ENCODE data around the gene EPS8L3.

EPS8L3 gene

DNA sequence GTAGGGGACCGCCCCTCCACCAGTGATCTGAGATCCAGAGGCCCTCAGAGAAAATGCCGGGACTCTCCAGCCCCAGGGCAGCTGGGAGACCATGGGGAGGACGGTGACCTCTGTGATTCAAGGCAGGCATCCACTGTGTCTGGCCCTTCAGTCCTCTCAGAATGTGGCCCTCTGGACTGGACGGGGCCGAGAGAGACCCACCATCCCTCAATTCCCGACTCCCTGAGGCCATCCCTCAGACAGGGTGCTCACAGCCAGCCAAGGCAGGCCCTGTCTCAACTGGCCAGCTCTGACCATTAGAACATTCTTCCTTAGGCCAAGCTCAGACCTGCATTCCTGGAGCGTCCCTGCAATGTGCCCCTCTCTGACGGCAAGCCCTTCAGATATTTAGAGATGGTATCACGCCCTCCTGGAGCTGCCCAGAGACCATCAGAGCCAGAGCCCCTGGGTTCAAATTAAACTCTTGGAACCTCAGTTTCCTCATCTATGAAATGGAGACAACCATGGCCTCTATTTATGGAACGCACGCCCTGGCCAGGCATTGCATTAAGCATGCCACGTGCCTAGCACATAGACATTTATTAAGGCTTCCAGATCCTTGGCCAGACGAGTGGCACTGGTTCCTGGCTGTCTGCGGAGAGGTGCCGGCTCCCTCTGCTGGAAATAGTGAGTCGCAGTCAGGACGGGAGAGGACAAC, 9.6 kb upstream of the EPS8L3 start:
- Histone ChIP-seq H3K36me3 (ENCODE audit: low read depth) (no peaks in the 10 kb centered on the region), H3K9me3 (ENCODE audit: severe bottlenecking) (no peaks in the 10 kb centered on the region), H3K27ac (ENCODE audit: poor library complexity, severe bottlenecking) (no peak overlapping the region), H3K4me3 (ENCODE audit: severe bottlenecking) (no peak overlapping the region), H3K4me1 (ENCODE audit: insufficient read depth, poor library complexity, severe bottlenecking) (no peaks in the 10 kb centered on the region), H3K27me3 (ENCODE audit: insufficient read depth, poor library complexity, severe bottlenecking) (no peaks in the 10 kb centered on the region)
- DNase-seq (ENCODE audit: low spot score), result peak; percentile 77
- ATAC-seq (ENCODE audit: low read depth), result peak; percentile 87
- TF ChIP-seq, protein P1, sequence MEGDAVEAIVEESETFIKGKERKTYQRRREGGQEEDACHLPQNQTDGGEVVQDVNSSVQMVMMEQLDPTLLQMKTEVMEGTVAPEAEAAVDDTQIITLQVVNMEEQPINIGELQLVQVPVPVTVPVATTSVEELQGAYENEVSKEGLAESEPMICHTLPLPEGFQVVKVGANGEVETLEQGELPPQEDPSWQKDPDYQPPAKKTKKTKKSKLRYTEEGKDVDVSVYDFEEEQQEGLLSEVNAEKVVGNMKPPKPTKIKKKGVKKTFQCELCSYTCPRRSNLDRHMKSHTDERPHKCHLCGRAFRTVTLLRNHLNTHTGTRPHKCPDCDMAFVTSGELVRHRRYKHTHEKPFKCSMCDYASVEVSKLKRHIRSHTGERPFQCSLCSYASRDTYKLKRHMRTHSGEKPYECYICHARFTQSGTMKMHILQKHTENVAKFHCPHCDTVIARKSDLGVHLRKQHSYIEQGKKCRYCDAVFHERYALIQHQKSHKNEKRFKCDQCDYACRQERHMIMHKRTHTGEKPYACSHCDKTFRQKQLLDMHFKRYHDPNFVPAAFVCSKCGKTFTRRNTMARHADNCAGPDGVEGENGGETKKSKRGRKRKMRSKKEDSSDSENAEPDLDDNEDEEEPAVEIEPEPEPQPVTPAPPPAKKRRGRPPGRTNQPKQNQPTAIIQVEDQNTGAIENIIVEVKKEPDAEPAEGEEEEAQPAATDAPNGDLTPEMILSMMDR (IDR thresholded peaks at IDR 0.05; ENCODE audit: poor library complexity, severe bottlenecking), result peak; percentile 92

DNA sequence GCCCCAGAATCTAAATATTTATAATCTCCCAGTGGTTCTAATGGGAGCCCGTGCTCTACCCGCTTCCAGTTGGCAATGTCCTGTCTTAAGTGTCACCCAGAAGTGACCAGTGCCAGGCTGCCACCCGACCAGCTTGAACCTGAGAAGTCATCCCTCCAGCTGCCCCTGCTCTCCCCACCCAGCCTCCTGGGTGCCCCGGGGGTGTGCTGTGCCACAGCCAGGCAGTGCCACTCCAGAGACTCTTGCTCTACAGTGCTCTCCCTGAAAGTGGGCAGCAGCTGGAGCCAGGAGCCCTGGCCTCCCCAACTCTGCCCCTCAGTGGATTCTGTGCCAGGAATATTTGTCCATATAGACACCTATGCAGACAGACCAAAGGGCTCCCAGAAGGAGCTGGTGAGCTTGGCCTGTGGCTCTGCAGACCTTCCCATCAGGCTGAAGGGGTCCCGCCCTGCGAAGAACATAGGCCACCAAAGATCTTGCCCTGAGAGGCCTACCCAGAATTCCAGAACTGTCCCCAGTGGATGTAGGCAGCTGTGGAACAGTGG, 9.0 kb upstream of the EPS8L3 start:
- Histone ChIP-seq H3K4me3 (ENCODE audit: severe bottlenecking) (no peak overlapping the region), H3K4me1 (ENCODE audit: insufficient read depth, poor library complexity, severe bottlenecking) (no peaks in the 10 kb centered on the region), H3K27me3 (ENCODE audit: insufficient read depth, poor library complexity, severe bottlenecking) (no peaks in the 10 kb centered on the region), H3K36me3 (ENCODE audit: low read depth) (no peaks in the 10 kb centered on the region), H3K9me3 (ENCODE audit: severe bottlenecking) (no peaks in the 10 kb centered on the region), H3K27ac (ENCODE audit: poor library complexity, severe bottlenecking) (no peak overlapping the region)
- TF ChIP-seq, protein P1 (IDR thresholded peaks at IDR 0.05; ENCODE audit: poor library complexity, severe bottlenecking), result no peak
- peak; percentile 31 for DNase-seq (ENCODE audit: low spot score)
- ATAC-seq (ENCODE audit: low read depth), result no peak

DNA sequence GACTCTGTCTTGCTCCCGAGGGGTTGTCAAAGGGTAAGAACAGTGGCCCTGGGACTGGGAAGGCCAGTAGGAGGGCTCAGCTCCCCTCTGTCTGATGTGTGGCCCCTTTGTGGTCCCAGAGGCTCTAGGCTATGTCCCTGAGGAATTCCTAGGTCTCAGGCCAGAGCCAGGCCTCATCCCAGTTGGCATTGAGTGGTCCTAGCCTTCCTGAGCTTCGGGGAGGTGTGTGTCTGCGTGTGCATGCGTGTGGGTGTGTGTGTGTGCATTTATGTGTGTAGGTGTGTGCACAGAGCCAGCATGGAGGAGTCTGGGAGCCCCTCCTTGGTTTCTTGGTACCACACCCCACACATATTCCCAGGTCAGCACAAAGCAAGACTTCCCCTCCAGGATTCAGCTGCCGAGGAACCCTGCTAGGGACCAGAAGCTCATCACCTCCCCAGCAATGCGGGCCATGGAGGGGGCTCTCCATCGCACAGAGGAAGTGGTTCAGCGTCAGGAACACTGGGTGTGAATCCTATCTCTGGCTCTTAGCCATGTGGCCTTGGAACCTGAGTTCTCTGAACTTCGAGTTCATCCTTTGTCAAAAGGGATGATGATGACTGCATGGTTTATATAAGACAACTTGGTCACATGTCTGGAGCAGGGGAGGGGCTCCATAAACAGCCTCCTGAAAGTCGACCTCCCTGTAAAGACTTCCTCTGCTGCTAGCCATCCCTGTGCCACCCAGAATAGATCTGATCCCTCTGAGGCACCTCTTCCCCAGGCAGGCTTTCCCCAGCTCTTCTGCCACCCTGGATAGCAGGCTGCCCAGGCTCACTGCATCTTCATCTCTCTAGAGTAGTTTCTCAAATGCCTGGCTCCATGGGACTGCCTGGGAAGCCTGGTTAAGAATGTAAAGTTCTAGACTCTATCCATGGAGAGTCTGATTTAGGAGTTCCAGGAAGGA, 8.3 kb upstream of the EPS8L3 start:
- Histone ChIP-seq H3K4me3 (ENCODE audit: severe bottlenecking) (no peak overlapping the region), H3K27ac (ENCODE audit: poor library complexity, severe bottlenecking) (no peak overlapping the region), H3K4me1 (ENCODE audit: insufficient read depth, poor library complexity, severe bottlenecking) (no peaks in the 10 kb centered on the region), H3K9me3 (ENCODE audit: severe bottlenecking) (no peaks in the 10 kb centered on the region), H3K36me3 (ENCODE audit: low read depth) (no peaks in the 10 kb centered on the region), H3K27me3 (ENCODE audit: insufficient read depth, poor library complexity, severe bottlenecking) (no peaks in the 10 kb centered on the region)
- ATAC-seq (ENCODE audit: low read depth) (no peak), DNase-seq (ENCODE audit: low spot score) (peak; percentile 18)
- TF ChIP-seq, protein P1 (IDR thresholded peaks at IDR 0.05; ENCODE audit: poor library complexity, severe bottlenecking), result no peak

DNA sequence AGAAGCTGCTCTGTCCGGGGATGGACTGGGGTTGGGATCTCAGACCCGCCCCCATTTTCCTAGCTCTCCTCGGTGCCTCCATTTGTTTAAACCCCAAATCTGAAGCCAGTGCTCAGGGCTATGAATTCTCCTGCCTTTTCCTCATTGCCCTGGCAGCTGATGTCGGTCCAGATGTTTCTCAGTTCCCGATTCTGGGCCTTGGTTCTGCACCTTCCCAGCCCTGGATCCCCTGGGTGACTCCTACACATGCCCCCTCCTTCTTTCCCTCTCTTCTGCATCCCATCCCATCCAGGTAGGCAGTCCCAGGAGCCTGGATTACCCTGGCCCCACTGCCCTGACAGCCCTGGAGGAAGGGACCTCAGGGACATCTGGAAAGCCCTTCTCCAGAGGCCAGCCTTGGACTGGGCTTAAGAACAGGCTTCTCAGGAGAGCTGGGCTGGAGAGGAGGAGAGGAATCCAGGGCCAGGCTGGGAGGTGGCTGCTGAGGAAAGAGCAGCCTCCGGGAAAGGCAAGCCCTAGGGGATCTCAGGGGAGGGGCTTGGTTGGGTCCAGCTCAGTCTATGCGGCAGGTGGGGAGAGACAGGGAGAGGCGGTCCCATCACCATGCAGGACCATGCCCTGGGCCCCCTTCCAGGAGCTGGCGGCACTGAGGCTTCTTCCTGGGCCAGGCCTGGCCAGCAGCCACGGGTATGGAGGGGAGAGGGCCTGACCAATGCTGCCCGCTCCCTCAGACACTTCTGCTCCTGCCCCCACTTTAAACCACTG, 6.8 kb upstream of the EPS8L3 start:
- DNase-seq (ENCODE audit: low spot score), result peak; percentile 35

More for the DNA sequence above, 6.8 kb upstream of the EPS8L3 start:
- Histone ChIP-seq H3K4me1 (ENCODE audit: insufficient read depth, poor library complexity, severe bottlenecking) (no peaks in the 10 kb centered on the region), H3K4me3 (ENCODE audit: severe bottlenecking) (no peak overlapping the region), H3K27ac (ENCODE audit: poor library complexity, severe bottlenecking) (no peak overlapping the region), H3K36me3 (ENCODE audit: low read depth) (no peaks in the 10 kb centered on the region), H3K27me3 (ENCODE audit: insufficient read depth, poor library complexity, severe bottlenecking) (no peaks in the 10 kb centered on the region), H3K9me3 (ENCODE audit: severe bottlenecking) (no peaks in the 10 kb centered on the region)
- no peak for ATAC-seq (ENCODE audit: low read depth)
- TF ChIP-seq, protein P1 (IDR thresholded peaks at IDR 0.05; ENCODE audit: poor library complexity, severe bottlenecking), result no peak
